Measurements from ENCODE around the gene MBTPS1. TPM values are rescaled to one million over a fixed set of nuclear protein-coding genes. Genes with fewer than 3 reads are reported as not detected.

The MBTPS1 gene
- total and polyA plus RNA-seq, 10 of the 15 experiments (the other 5 are each of a cell fraction or from before 2014, with no cell fraction given) = 1.3 to 43.9 (median 35.2) TPM

DNA sequence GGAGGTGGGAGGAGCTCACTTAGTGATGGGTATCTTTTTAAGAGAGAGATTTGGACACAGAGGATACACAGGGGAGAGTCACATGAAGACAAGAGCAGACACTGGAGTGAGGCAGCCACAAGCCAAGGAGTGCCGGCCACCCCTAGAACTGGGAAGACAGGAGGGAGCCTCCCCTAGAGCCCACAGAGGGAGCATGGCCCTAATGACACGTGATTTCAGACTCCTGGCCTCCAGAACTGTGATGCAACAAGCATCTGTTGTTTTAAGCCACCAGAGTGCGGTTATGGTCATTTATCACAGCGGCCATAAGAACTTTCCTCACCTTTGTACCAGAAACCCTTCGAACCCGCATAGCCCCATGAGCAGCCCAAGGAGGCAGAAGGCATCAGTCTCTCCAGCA is 107.5 kb downstream of the MBTPS1 start:
- no peaks in the 10 kb centered on the region for H3K36me3 ChIP-seq (ENCODE audit: control insufficient read depth in 2 of 2, insufficient read depth in 2 of 2, low read length in 1 of 2)
- H3K27ac ChIP-seq (ENCODE audit: control insufficient read depth, insufficient read depth) = no peak overlapping the region
- SMC1A ChIA-PET (ENCODE audit: uncharacterized antibody, unreplicated experiment) = no interaction called here
- no peaks in the 10 kb centered on the region; the same call in 2 of the 3 replicates for H3K9me3 ChIP-seq (replicated peaks; ENCODE audit: control insufficient read depth, insufficient read depth, low read length)
- H3K4me1 ChIP-seq (ENCODE audit: control insufficient read depth, insufficient read depth, low read length) = no peaks in the 10 kb centered on the region
- RAD21 ChIA-PET (ENCODE audit: unreplicated experiment) = no interaction called here
- BruUV-seq (replicated peaks) = no TSS peak
- CTCF ChIA-PET = no interaction called here
- no peak overlapping the region for H2AFZ ChIP-seq (ENCODE audit: control insufficient read depth, low read depth, low read length)
- no peaks in the 10 kb centered on the region for H3K79me2 ChIP-seq (ENCODE audit: control insufficient read depth, insufficient read depth, low read length)
- H3K9ac ChIP-seq (ENCODE audit: control insufficient read depth, insufficient read depth, low read length) = no peak overlapping the region
- no peak overlapping the region for H3K4me3 ChIP-seq
- no peaks in the 10 kb centered on the region for H4K20me1 ChIP-seq (ENCODE audit: control insufficient read depth, insufficient read depth)
- no peak overlapping the region for H3K4me2 ChIP-seq (ENCODE audit: control insufficient read depth, insufficient read depth)
- FAIRE-seq (no peak), ATAC-seq (no peak), DNase-seq (ENCODE audit: low read depth, low spot score) (no peak)
- in situ Hi-C loops (cut with MboI) (no loop called here), intact Hi-C loops (cut with micrococcal nuclease; ENCODE audit: unreplicated experiment) (no loop called here)
- H3K27me3 ChIP-seq (replicated peaks in 1 of 2; ENCODE audit: control insufficient read depth in 2 of 2, insufficient read depth in 2 of 2, low read length in 1 of 2) = no peaks in the 10 kb centered on the region; a peak in 2 of 4 replicates
- WGBS (ENCODE audit: insufficient coverage, insufficient replicate concordance, low lambda C conversion rate, missing lambda C conversion rate) = 46% methylated on average over 6 of the region's 6 CpGs
- POLR2A ChIA-PET = no interaction called here
- TF ChIP-seq ASH2L (IDR thresholded peaks at IDR 0.05; ENCODE audit: borderline replicate concordance, low read depth) = no peak
- no peak for TF ChIP-seq ZNF274 (IDR thresholded peaks at IDR 0.05; ENCODE audit: insufficient read depth, insufficient read length)
- no peak for TF ChIP-seq RBBP5 (conservative IDR thresholded peaks at IDR 0.05)

DNA sequence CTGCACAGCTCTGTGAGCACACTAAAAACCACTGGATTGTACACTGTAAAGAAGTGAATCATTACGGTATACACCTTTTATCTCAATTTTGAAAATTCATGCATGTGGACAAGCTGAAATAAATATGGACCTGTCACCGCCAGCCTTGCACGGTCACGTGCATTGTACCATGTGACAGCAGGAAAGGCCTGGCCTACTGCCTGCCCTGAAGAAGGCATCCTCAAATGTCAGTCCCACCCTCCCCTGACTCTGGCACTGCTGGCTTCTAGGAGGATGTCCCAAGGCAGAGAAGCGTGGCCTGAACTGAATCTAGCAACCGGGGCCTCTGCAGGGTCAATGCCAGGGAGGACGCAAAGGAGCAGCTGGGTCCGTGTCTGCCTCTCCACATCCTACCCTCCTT is 108.8 kb downstream of the MBTPS1 start:
- Histone ChIP-seq H2AFZ (ENCODE audit: control insufficient read depth, low read depth, low read length) (no peak overlapping the region), H3K9me3 (replicated peaks; ENCODE audit: control insufficient read depth, insufficient read depth, low read length) (no peaks in the 10 kb centered on the region), H3K4me3 (no peak overlapping the region), H3K27ac (ENCODE audit: control insufficient read depth, insufficient read depth) (no peak overlapping the region), H3K36me3 (ENCODE audit: control insufficient read depth in 2 of 2, insufficient read depth in 2 of 2, low read length in 1 of 2) (no peaks in the 10 kb centered on the region), H3K4me2 (ENCODE audit: control insufficient read depth, insufficient read depth) (no peak overlapping the region), H3K9ac (ENCODE audit: control insufficient read depth, insufficient read depth, low read length) (no peak overlapping the region), H3K79me2 (ENCODE audit: control insufficient read depth, insufficient read depth, low read length) (no peaks in the 10 kb centered on the region), H3K27me3 (replicated peaks in 1 of 2; ENCODE audit: control insufficient read depth in 2 of 2, insufficient read depth in 2 of 2, low read length in 1 of 2) (no peaks in the 10 kb centered on the region; a peak in 2 of 4 replicates), H3K4me1 (ENCODE audit: control insufficient read depth, insufficient read depth, low read length) (no peaks in the 10 kb centered on the region), H4K20me1 (ENCODE audit: control insufficient read depth, insufficient read depth) (no peaks in the 10 kb centered on the region)
- no peak for TF ChIP-seq SREBF1 (IDR thresholded peaks at IDR 0.05; ENCODE audit: low read length)
- TF ChIP-seq, protein P1, sequence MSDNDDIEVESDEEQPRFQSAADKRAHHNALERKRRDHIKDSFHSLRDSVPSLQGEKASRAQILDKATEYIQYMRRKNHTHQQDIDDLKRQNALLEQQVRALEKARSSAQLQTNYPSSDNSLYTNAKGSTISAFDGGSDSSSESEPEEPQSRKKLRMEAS (IDR thresholded peaks at IDR 0.05; ENCODE audit: low read depth, low read length) = no peak
- no peak for TF ChIP-seq MEF2A (IDR thresholded peaks at IDR 0.05; ENCODE audit: insufficient read depth, low read depth, low read length)
- TF ChIP-seq BHLHE40 (IDR thresholded peaks at IDR 0.05; ENCODE audit: borderline replicate concordance in 1 of 2, low read depth in 2 of 2, low read length in 1 of 2) = 0 out of 4 replicates have a peak, but pooled peaks of 1 of the 2 experiments have one; percentile 7
- TF ChIP-seq SUZ12 (IDR thresholded peaks at IDR 0.05; ENCODE audit: unreplicated experiment) = no peak
- 68% methylated on average over 8 of the region's 8 CpGs for WGBS (ENCODE audit: insufficient coverage, insufficient replicate concordance, low lambda C conversion rate, missing lambda C conversion rate)
- BruUV-seq (replicated peaks) = no TSS peak
- DNase-seq (ENCODE audit: low read depth, low spot score) (no peak), ATAC-seq (no peak), FAIRE-seq (no peak)
- ChIA-PET SMC1A (ENCODE audit: uncharacterized antibody, unreplicated experiment) (no interaction called here), POLR2A (no interaction called here), RAD21 (ENCODE audit: unreplicated experiment) (no interaction called here), CTCF (no interaction called here)
- in situ Hi-C loops (cut with MboI) = no loop called here
- intact Hi-C loops (cut with micrococcal nuclease; ENCODE audit: unreplicated experiment) = no loop called here

All from GM12878 (cell line).